Measurements from ENCODE around the gene GTF2A1L.

GRCh38 chr2:48721158-48721557, 103.5 kb downstream of the GTF2A1L start:
- TF ChIP-seq, protein P1, sequence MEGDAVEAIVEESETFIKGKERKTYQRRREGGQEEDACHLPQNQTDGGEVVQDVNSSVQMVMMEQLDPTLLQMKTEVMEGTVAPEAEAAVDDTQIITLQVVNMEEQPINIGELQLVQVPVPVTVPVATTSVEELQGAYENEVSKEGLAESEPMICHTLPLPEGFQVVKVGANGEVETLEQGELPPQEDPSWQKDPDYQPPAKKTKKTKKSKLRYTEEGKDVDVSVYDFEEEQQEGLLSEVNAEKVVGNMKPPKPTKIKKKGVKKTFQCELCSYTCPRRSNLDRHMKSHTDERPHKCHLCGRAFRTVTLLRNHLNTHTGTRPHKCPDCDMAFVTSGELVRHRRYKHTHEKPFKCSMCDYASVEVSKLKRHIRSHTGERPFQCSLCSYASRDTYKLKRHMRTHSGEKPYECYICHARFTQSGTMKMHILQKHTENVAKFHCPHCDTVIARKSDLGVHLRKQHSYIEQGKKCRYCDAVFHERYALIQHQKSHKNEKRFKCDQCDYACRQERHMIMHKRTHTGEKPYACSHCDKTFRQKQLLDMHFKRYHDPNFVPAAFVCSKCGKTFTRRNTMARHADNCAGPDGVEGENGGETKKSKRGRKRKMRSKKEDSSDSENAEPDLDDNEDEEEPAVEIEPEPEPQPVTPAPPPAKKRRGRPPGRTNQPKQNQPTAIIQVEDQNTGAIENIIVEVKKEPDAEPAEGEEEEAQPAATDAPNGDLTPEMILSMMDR (IDR thresholded peaks at IDR 0.05) = no peak
- no peak for TF ChIP-seq POLR2A (IDR thresholded peaks at IDR 0.05)
